K562 (cell line): ENCODE data around the gene PLXNB3. TPM values are rescaled to one million over a fixed set of nuclear protein-coding genes. Genes with fewer than 3 reads are reported as not detected.

Experiments
- BRD4 ChIP-seq: fragments of 200-600 bp; sonication (generic); IDR thresholded peaks from 2 replicates; pipeline ENCODE4 v1.6.1; 2017; ENCODE audit warnings: inconsistent platforms
- DIDO1 ChIP-seq: fragments of 450-650 bp; IDR thresholded peaks from 2 replicates; pipeline ENCODE4 v1.6.1; 2016; ENCODE audit warnings: low read depth, missing biosample characterization, missing genetic modification characterization
- DLX4 ChIP-seq: fragments of 250-450 bp; sonication (Bioruptor Pico); IDR thresholded peaks from 2 replicates; pipeline ENCODE4 v1.6.1; 2021; ENCODE audit warnings: mild to moderate bottlenecking
- PCBP2 ChIP-seq: fragments of 200-400 bp; formaldehyde crosslinking; IDR thresholded peaks from 2 replicates; pipeline ENCODE4 v1.6.1; 2018; ENCODE audit warnings: low read length, low read depth, mild to moderate bottlenecking, moderate library complexity; ENCODE audit not compliant: poor library complexity, severe bottlenecking
- PRMT5 ChIP-seq: sonication (generic); formaldehyde crosslinking; IDR thresholded peaks from 2 replicates; pipeline ENCODE4 v1.5.0; 2020; ENCODE audit warnings: missing genetic modification reagents
- ZHX1 ChIP-seq: fragments of 150-350 bp; conservative IDR thresholded peaks from 2 replicates; pipeline ENCODE4 v1.6.1; 2014; ENCODE audit warnings: low read length
- ZNF282 ChIP-seq: sonication (generic); formaldehyde crosslinking; IDR thresholded peaks from 2 replicates; pipeline ENCODE4 v1.8.1; 2023; ENCODE audit warnings: missing genetic modification reagents
- ZNF347 ChIP-seq: fragments of 450-650 bp; formaldehyde crosslinking; IDR thresholded peaks from 2 replicates; pipeline ENCODE4 v1.4.0; 2020; ENCODE audit warnings: low read depth, mild to moderate bottlenecking, moderate library complexity
- ZNF586 ChIP-seq: fragments of 450-650 bp; formaldehyde crosslinking; conservative IDR thresholded peaks from 2 replicates; pipeline ENCODE4 v1.4.0; 2020; ENCODE audit warnings: mild to moderate bottlenecking, moderate library complexity
- ZNF655 ChIP-seq: fragments of 250-450 bp; sonication (Bioruptor Pico); IDR thresholded peaks from 2 replicates; pipeline ENCODE4 v1.5.0; 2021
- polyA plus RNA-seq, 8 experiments: library from polyadenylated mRNA; depleted of rRNA in 4 of 8; stranded (reverse) in 5 of 8; unstranded in 3 of 8; fragments of >200 nt; fragmentation: Nextera tagmentation in 2 of 8; fragmentation: Illumina TruSeq in 1 of 8; extraction: Ambion mirVana in 2 of 8; extraction: Trizol in 1 of 8; gene quantifications; 2 replicates each; pipeline versions ENCODE4 v1.2.1 to v1.2.3, GENCODE V29; 2011 to 2014; ENCODE audit warnings: inconsistent platforms in 1 of 8, missing spikeins in 1 of 8
- total RNA-seq, 7 experiments: library from RNA; depleted of rRNA in 6 of 7; stranded (reverse); fragments of >200 nt in 6 of 7; fragmentation: Illumina TruSeq in 2 of 7; extraction: Trizol in 2 of 7; gene quantifications; 2 replicates each; pipeline versions ENCODE4 v1.2.1 to v1.2.3, GENCODE V29; 2011 to 2021; ENCODE audit warnings: low replicate concordance in 1 of 7
- TF ChIP-seq, protein P1 (sequence below): fragments of 450-650 bp; IDR thresholded peaks from 2 replicates; pipeline ENCODE4 v1.6.1; 2016; ENCODE audit warnings: mild to moderate bottlenecking
- TF ChIP-seq, protein P2 (sequence below): fragments of 250-450 bp; sonication (Bioruptor Pico); IDR thresholded peaks from 2 replicates; pipeline ENCODE4 v1.5.1; 2021; ENCODE audit warnings: mild to moderate bottlenecking
- TF ChIP-seq, protein P3 (sequence below): sonication (generic); formaldehyde crosslinking; IDR thresholded peaks from 2 replicates; pipeline ENCODE4 v1.8.1; 2023; ENCODE audit warnings: mild to moderate bottlenecking, missing genetic modification reagents

The PLXNB3 gene
- total and polyA plus RNA-seq, 9 of the 15 experiments (the other 6 are each of a cell fraction or from before 2014, with no cell fraction given), result 0.22 to 2.0 (median 1.4) TPM; not detected in 2

- TF ChIP-seq ZHX1 (no peak), ZNF655 (CRISPR knock-in tag) (no peak), ZNF347 (CRISPR knock-in tag) (no peak), DIDO1 (no peak), PRMT5 (CRISPR knock-in tag) (no peak), BRD4 (no peak), PCBP2 (no peak), ZNF282 (no peak), ZNF586 (CRISPR knock-in tag) (no peak), DLX4 (no peak)
- TF ChIP-seq, protein P1, sequence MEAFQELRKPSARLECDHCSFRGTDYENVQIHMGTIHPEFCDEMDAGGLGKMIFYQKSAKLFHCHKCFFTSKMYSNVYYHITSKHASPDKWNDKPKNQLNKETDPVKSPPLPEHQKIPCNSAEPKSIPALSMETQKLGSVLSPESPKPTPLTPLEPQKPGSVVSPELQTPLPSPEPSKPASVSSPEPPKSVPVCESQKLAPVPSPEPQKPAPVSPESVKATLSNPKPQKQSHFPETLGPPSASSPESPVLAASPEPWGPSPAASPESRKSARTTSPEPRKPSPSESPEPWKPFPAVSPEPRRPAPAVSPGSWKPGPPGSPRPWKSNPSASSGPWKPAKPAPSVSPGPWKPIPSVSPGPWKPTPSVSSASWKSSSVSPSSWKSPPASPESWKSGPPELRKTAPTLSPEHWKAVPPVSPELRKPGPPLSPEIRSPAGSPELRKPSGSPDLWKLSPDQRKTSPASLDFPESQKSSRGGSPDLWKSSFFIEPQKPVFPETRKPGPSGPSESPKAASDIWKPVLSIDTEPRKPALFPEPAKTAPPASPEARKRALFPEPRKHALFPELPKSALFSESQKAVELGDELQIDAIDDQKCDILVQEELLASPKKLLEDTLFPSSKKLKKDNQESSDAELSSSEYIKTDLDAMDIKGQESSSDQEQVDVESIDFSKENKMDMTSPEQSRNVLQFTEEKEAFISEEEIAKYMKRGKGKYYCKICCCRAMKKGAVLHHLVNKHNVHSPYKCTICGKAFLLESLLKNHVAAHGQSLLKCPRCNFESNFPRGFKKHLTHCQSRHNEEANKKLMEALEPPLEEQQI, result no peak
- TF ChIP-seq, protein P2, sequence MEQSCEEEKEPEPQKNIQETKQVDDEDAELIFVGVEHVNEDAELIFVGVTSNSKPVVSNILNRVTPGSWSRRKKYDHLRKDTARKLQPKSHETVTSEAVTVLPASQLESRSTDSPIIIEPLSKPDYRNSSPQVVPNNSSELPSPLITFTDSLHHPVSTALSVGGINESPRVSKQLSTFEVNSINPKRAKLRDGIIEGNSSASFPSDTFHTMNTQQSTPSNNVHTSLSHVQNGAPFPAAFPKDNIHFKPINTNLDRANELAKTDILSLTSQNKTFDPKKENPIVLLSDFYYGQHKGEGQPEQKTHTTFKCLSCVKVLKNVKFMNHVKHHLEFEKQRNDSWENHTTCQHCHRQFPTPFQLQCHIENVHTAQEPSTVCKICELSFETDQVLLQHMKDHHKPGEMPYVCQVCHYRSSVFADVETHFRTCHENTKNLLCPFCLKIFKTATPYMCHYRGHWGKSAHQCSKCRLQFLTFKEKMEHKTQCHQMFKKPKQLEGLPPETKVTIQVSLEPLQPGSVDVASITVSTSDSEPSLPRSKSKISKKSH, result no peak
- TF ChIP-seq, protein P3, sequence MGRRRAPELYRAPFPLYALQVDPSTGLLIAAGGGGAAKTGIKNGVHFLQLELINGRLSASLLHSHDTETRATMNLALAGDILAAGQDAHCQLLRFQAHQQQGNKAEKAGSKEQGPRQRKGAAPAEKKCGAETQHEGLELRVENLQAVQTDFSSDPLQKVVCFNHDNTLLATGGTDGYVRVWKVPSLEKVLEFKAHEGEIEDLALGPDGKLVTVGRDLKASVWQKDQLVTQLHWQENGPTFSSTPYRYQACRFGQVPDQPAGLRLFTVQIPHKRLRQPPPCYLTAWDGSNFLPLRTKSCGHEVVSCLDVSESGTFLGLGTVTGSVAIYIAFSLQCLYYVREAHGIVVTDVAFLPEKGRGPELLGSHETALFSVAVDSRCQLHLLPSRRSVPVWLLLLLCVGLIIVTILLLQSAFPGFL, result no peak
Observed at GRCh38 chrX:153765138-153766079, 1.4 kb downstream of the PLXNB3 start (continued).
